ENCODE data around the gene SP7.

Gene SP7

GRCh38 chr12:53302903-53303302 is 33.3 kb downstream of the SP7 start:
- Histone ChIP-seq H4K20me1 (ENCODE audit: insufficient read depth, low read length, poor library complexity, severe bottlenecking) (peaks cover 3% of the 10 kb centered on the region), H3F3A (ENCODE audit: low read depth) (no peaks in the 10 kb centered on the region; the same call in 1 of the 2 replicates), H3K9me2 (replicated peaks; ENCODE audit: low read depth, low read length) (no peaks in the 10 kb centered on the region), H3K4me3 (ENCODE audit: low read length, poor library complexity, severe bottlenecking) (no peak overlapping the region), H2AFZ (ENCODE audit: low read length) (no peak overlapping the region), H3K36me3 (ENCODE audit: insufficient read depth, low read length) (peaks cover 27% of the 10 kb centered on the region; the same call in 1 of the 2 replicates), H3K27me3 (ENCODE audit: insufficient read depth, low read length, poor library complexity, severe bottlenecking) (no peaks in the 10 kb centered on the region), H3K79me2 (ENCODE audit: insufficient read depth, low read length) (peaks cover 19% of the 10 kb centered on the region), H3K9me3 (ENCODE audit: insufficient read depth, low read depth, low read length) (no peaks in the 10 kb centered on the region), H3K9ac (ENCODE audit: low read depth, low read length, poor library complexity, severe bottlenecking) (peak overlapping the region; percentile 31), H3K4me1 (ENCODE audit: insufficient read depth, low read length, poor library complexity, severe bottlenecking) (peaks cover 20% of the 10 kb centered on the region), H3K4me2 (ENCODE audit: low read depth, low read length, poor library complexity, severe bottlenecking) (peak overlapping the region; percentile 10)
- no peak for TF ChIP-seq EZH2phosphoT487 (IDR thresholded peaks at IDR 0.05; ENCODE audit: borderline replicate concordance)
- TF ChIP-seq, protein P1, sequence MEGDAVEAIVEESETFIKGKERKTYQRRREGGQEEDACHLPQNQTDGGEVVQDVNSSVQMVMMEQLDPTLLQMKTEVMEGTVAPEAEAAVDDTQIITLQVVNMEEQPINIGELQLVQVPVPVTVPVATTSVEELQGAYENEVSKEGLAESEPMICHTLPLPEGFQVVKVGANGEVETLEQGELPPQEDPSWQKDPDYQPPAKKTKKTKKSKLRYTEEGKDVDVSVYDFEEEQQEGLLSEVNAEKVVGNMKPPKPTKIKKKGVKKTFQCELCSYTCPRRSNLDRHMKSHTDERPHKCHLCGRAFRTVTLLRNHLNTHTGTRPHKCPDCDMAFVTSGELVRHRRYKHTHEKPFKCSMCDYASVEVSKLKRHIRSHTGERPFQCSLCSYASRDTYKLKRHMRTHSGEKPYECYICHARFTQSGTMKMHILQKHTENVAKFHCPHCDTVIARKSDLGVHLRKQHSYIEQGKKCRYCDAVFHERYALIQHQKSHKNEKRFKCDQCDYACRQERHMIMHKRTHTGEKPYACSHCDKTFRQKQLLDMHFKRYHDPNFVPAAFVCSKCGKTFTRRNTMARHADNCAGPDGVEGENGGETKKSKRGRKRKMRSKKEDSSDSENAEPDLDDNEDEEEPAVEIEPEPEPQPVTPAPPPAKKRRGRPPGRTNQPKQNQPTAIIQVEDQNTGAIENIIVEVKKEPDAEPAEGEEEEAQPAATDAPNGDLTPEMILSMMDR (conservative IDR thresholded peaks at IDR 0.05; ENCODE audit: low read length), result no peak

DNA sequence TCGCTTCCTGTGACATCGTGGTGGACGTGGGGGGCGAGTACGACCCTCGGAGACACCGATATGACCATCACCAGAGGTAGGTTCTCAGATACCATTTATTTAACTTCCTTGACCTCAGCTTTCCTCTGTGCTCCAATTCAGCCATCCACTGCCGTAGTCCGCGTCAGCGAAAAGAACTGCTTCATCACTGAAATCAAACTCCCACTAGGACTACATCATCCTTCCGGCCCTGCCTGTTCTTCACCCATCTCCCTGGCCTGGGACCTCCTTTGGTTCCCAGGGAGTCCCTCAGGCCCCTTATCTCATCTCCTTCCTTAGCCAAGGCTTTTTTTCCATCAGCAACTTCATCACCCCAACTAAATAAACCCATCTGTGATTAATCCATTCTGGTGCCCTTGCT is 36.0 kb downstream of the SP7 start:
- Histone ChIP-seq H3K9me3 (ENCODE audit: insufficient read depth, low read depth, low read length) (no peaks in the 10 kb centered on the region), H3K9ac (ENCODE audit: low read depth, low read length, poor library complexity, severe bottlenecking) (peak overlapping the region; percentile 73), H3K36me3 (ENCODE audit: insufficient read depth, low read length) (peaks cover under 1% of the 10 kb centered on the region; the same call in 1 of the 2 replicates), H3K4me2 (ENCODE audit: low read depth, low read length, poor library complexity, severe bottlenecking) (peak overlapping the region; percentile 96), H3K4me1 (ENCODE audit: insufficient read depth, low read length, poor library complexity, severe bottlenecking) (peaks cover 28% of the 10 kb centered on the region), H3F3A (ENCODE audit: low read depth) (no peaks in the 10 kb centered on the region; the same call in 1 of the 2 replicates), H3K4me3 (ENCODE audit: low read length, poor library complexity, severe bottlenecking) (peak overlapping the region; percentile 93), H3K27me3 (ENCODE audit: insufficient read depth, low read length, poor library complexity, severe bottlenecking) (no peaks in the 10 kb centered on the region), H2AFZ (ENCODE audit: low read length) (peak overlapping the region; percentile 76; the same call in 1 of the 2 replicates), H3K79me2 (ENCODE audit: insufficient read depth, low read length) (peaks cover 42% of the 10 kb centered on the region), H3K9me2 (replicated peaks; ENCODE audit: low read depth, low read length) (no peaks in the 10 kb centered on the region), H4K20me1 (ENCODE audit: insufficient read depth, low read length, poor library complexity, severe bottlenecking) (peaks cover 3% of the 10 kb centered on the region)
- TF ChIP-seq, protein P1 (conservative IDR thresholded peaks at IDR 0.05; ENCODE audit: low read length), result no peak
- TF ChIP-seq EZH2phosphoT487 (IDR thresholded peaks at IDR 0.05; ENCODE audit: borderline replicate concordance), result no peak

DNA sequence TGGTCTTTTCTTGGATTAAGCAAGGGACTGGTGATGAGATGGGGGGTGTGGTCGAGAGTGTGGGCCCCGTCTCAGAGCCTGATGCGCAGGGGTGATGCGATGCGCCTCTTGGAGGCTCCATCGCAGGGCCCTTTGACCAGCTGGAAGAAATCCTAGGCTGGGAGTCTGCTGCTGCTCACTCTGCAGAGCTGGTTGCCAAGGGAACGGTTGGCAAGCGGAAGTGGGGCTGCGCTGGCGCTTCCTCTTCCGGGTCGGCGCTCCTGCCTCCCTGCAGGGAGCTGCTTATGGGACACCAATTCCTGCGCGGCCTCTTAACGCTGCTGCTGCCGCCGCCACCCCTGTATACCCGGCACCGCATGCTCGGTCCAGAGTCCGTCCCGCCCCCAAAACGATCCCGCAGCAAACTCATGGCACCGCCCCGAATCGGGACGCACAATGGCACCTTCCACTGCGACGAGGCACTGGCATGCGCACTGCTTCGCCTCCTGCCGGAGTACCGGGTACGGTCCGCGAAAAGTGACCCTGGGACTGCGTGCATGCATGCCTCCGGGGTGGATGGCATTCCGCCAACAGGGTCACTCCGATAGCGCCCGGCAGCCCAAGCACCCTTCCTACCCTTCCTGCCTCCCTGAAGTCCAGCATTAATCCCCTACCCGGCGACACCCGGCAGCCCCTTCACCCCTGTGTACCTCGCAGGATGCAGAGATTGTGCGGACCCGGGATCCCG is 36.5 kb downstream of the SP7 start, which contains the start of gene MYG1:
TSS of gene MYG1 (plus strand) at position 242 of the 727 bp plus-strand sequence. CDS start at position 285, 43 bp downstream.
- no peaks in the 10 kb centered on the region for H3K9me3 ChIP-seq (ENCODE audit: insufficient read depth, low read depth, low read length)
- peak within 1 kb of the TSS; percentile 73 for H3K9ac ChIP-seq (ENCODE audit: low read depth, low read length, poor library complexity, severe bottlenecking)
- TF ChIP-seq EZH2phosphoT487 (IDR thresholded peaks at IDR 0.05; ENCODE audit: borderline replicate concordance), result no peak
- TF ChIP-seq, protein P1 (conservative IDR thresholded peaks at IDR 0.05; ENCODE audit: low read length), result no peak
- no peaks in the 10 kb centered on the region for H3K27me3 ChIP-seq (ENCODE audit: insufficient read depth, low read length, poor library complexity, severe bottlenecking)
- H4K20me1 ChIP-seq (ENCODE audit: insufficient read depth, low read length, poor library complexity, severe bottlenecking), result peaks cover 3% of the 10 kb centered on the region
- H3K4me3 ChIP-seq (ENCODE audit: low read length, poor library complexity, severe bottlenecking), result peak within 1 kb of the TSS; percentile 93
- H3K9me2 ChIP-seq (replicated peaks; ENCODE audit: low read depth, low read length), result no peaks in the 10 kb centered on the region
- H3K79me2 ChIP-seq (ENCODE audit: insufficient read depth, low read length), result peaks cover 42% of the 10 kb centered on the region
- H3K4me1 ChIP-seq (ENCODE audit: insufficient read depth, low read length, poor library complexity, severe bottlenecking), result peaks cover 33% of the 10 kb centered on the region
- H3F3A ChIP-seq (ENCODE audit: low read depth), result no peaks in the 10 kb centered on the region; the same call in 1 of the 2 replicates
- H3K4me2 ChIP-seq (ENCODE audit: low read depth, low read length, poor library complexity, severe bottlenecking), result peak within 1 kb of the TSS; percentile 96
- H2AFZ ChIP-seq (ENCODE audit: low read length), result peak within 1 kb of the TSS; percentile 76
- H3K36me3 ChIP-seq (ENCODE audit: insufficient read depth, low read length), result no peaks in the 10 kb centered on the region

Data from Loucy (cell line).